ENCODE measurements around the gene ME3.
"Not testable (repeated sequence)": the region's sequence is repeated elsewhere in the genome, so short reads cannot be mapped to it uniquely, and the experiment has no call there.

Gene ME3

GRCh38 chr11:86551288-86552092, 120.9 kb downstream of the ME3 start:
- TF ChIP-seq CTCF (conservative IDR thresholded peaks at IDR 0.05) = no peak
- H3K27ac ChIP-seq = peak overlapping the region; percentile 76

- peak overlapping the region; percentile 76 for H3K27ac ChIP-seq
Measured at GRCh38 chr11:86550757-86551156, 121.7 kb downstream of the ME3 start.

GRCh38 chr11:86548271-86548917, 124.0 kb downstream of the ME3 start:
- TF ChIP-seq CTCF (conservative IDR thresholded peaks at IDR 0.05) = no peak
- peak overlapping the region; percentile 51 for H3K27ac ChIP-seq

More at GRCh38 chr11:86550757-86551156, 121.7 kb downstream of the ME3 start:
- no peak for TF ChIP-seq CTCF (conservative IDR thresholded peaks at IDR 0.05)

- no peak for TF ChIP-seq CTCF (conservative IDR thresholded peaks at IDR 0.05)
- peak overlapping the region; percentile 51 for H3K27ac ChIP-seq
Measured at GRCh38 chr11:86547727-86548126, 124.7 kb downstream of the ME3 start.

GRCh38 chr11:86541299-86541698, 131.1 kb downstream of the ME3 start:
- H3K27ac ChIP-seq = not testable (repeated sequence)

- no peak for TF ChIP-seq CTCF (conservative IDR thresholded peaks at IDR 0.05)
- no peak overlapping the region for H3K27ac ChIP-seq
Measured at GRCh38 chr11:86538223-86538548, 134.2 kb downstream of the ME3 start.

- no peak overlapping the region for H3K27ac ChIP-seq
- no peak for TF ChIP-seq CTCF (conservative IDR thresholded peaks at IDR 0.05)
Measured at GRCh38 chr11:86537541-86538222, 134.7 kb downstream of the ME3 start.

Measured in VCaP (cell line).